ENCODE data around the gene PDZK1.
"Not testable (repeated sequence)": the region's sequence is repeated elsewhere in the genome, so short reads cannot be mapped to it uniquely, and the experiment has no call there.

GRCh38 chr1:145636237-145636636 is 70.9 kb downstream of the PDZK1 start:
- TF ChIP-seq CTCF, POLR2A, POLR2AphosphoS5 (IDR thresholded peaks at IDR 0.05): not testable (repeated sequence)

Measured in transverse colon (tissue), 4 donors.